Transverse colon (tissue), 4 donors: ENCODE data around the gene HYI. TPM values are rescaled to one million over a fixed set of nuclear protein-coding genes. Genes with fewer than 3 reads are reported as not detected.
A peak's percentile ranks its signal among the peaks of the same experiment; 100 is the strongest.

Experiments used
- DNase-seq: peaks from one replicate; pipeline ENCODE4 v3.0.0-alpha.2; 2019
- H3K27ac ChIP-seq, 4 donors: fragments of 200-600 bp; sonication (generic); 2 replicates each; pipeline ENCODE4 v1.5.1; 2016 to 2018; ENCODE audit warnings: inconsistent platforms in 4 of 4
- H3K27me3 ChIP-seq: fragments of 200-600 bp; sonication (generic); 2 replicates; pipeline ENCODE4 v1.5.1; 2017; ENCODE audit warnings: inconsistent platforms
- H3K36me3 ChIP-seq, 4 donors: fragments of 200-600 bp; sonication (generic); 2 replicates each; pipeline ENCODE4 v1.5.1; 2017 to 2019; ENCODE audit warnings: inconsistent platforms in 4 of 4
- H3K4me1 ChIP-seq, 4 donors: fragments of 200-600 bp; sonication (generic); 2 replicates each; pipeline ENCODE4 v1.5.1; 2017 to 2020; ENCODE audit warnings: inconsistent platforms in 4 of 4
- H3K4me3 ChIP-seq, 4 donors: fragments of 200-600 bp; sonication (generic); 1 replicate in 1 of 4; 2 replicates in 3 of 4; pipeline versions ENCODE4 v1.5.1 to v1.6.1; 2017 to 2019; ENCODE audit warnings: inconsistent platforms in 4 of 4
- H3K9me3 ChIP-seq, 2 donors: fragments of 200-600 bp; sonication (generic); 2 replicates each; pipeline ENCODE4 v1.5.1; 2017 to 2019; ENCODE audit warnings: inconsistent platforms in 2 of 2
- CTCF ChIP-seq, 5 experiments: fragments of 200-600 bp in 3 of 5; fragments of 450-650 bp in 2 of 5; sonication (generic) in 3 of 5; IDR thresholded peaks; 1 replicate in 2 of 5; 2 replicates in 3 of 5; pipeline ENCODE4 v1.5.1; 2016 to 2017; ENCODE audit warnings: antibody characterized with exemption in 5 of 5, inconsistent platforms in 3 of 5, mild to moderate bottlenecking in 2 of 5, moderate library complexity in 1 of 5
- EP300 ChIP-seq: sonication (generic); formaldehyde crosslinking; IDR thresholded peaks from one replicate; pipeline ENCODE4 v1.6.1; 2017; ENCODE audit warnings: antibody characterized with exemption, low read depth
- POLR2A ChIP-seq: fragments of 450-650 bp; IDR thresholded peaks from one replicate; pipeline ENCODE4 v1.6.1; 2016; ENCODE audit warnings: antibody characterized with exemption, mild to moderate bottlenecking, moderate library complexity
- POLR2AphosphoS5 ChIP-seq, 3 donors: sonication (generic); formaldehyde crosslinking; IDR thresholded peaks; one replicate each; pipeline ENCODE4 v1.6.1; 2016; ENCODE audit warnings: antibody characterized with exemption in 3 of 3
- WGBS, 2 donors: methylation state at CpG; one replicate each; pipeline ENCODE4 v1.1.5; 2018; ENCODE audit warnings: low coverage in 1 of 2; 5-methylcytosine and 5-hydroxymethylcytosine counted together
- in situ Hi-C, 4 donors: fragments of 200-750 bp; cut with MboI; loops; one replicate each; pipeline versions ENCODE4 v1.15.0 to v1.15.1; 2017; ENCODE audit warnings: low sequenced_read_pairs in 3 of 4, low pct_ligation_motif_present in 1 of 4, low pct_unique_long_range_greater_than_20kb in 1 of 4
- intact Hi-C: fragments of 100-400 bp; cut with DNase I; formaldehyde crosslinking; loops from one replicate; pipeline ENCODE4 v1.15.1; 2023; ENCODE audit warnings: low total_unique reads
- total RNA-seq, 4 donors: library from RNA; depleted of rRNA; stranded (reverse); fragments of >200 nt; gene quantifications; one replicate each; pipeline ENCODE4 v1.1.0, GENCODE V29; 2016

HYI gene
- total RNA-seq, 4 donors from 2014 or later = 71.1 to 126 (median 119) TPM

- Histone ChIP-seq H3K36me3 (peaks cover 0 to 5% (median 0%) of the 10 kb centered on the region in 4 donors), H3K4me3 (peak overlapping the region in 1 of 4 donors; percentile 67), H3K4me1 (peaks cover 0 to 27% (median 19%) of the 10 kb centered on the region in 4 donors), H3K27ac (peak overlapping the region; percentile 91 to 97 (median 94)), H3K27me3 (no peaks in the 10 kb centered on the region), H3K9me3 (no peaks in the 10 kb centered on the region)
- TF ChIP-seq POLR2AphosphoS5 (IDR thresholded peaks at IDR 0.05) (peak; percentile 39 to 78 (median 70)), POLR2A (peak; percentile 39), CTCF (IDR thresholded peaks at IDR 0.05) (no peak)
- 51 to 66% methylated on average over 5 to 7 of the region's 7 CpGs for WGBS, 2 donors
- peak; percentile 54 for DNase-seq
- in situ Hi-C loops (no loop called here), intact Hi-C loops (no loop called here)
Measured at GRCh38 chr1:43455213-43455889, 1.6 kb upstream of the HYI start.

- Histone ChIP-seq H3K4me1 (peaks cover 0 to 27% (median 19%) of the 10 kb centered on the region in 4 donors), H3K4me3 (peak overlapping the region; percentile 20 to 67 (median 55)), H3K27ac (peak overlapping the region; percentile 91 to 97 (median 94)), H3K9me3 (no peaks in the 10 kb centered on the region), H3K27me3 (no peaks in the 10 kb centered on the region), H3K36me3 (peaks cover 0 to 5% (median 0%) of the 10 kb centered on the region in 4 donors)
- WGBS, 2 donors = 4 to 11% methylated on average over 17 to 19 of the region's 19 CpGs
- in situ Hi-C loops (no loop called here), intact Hi-C loops (no loop called here)
- peak; percentile 88 for DNase-seq
- TF ChIP-seq EP300 = no peak
- peak; percentile 67 for TF ChIP-seq POLR2A
- TF ChIP-seq CTCF (IDR thresholded peaks at IDR 0.05) = peak in 4 of 5 experiments; percentile 8 to 71 (median 38)
- peak; percentile 78 to 84 (median 79) for TF ChIP-seq POLR2AphosphoS5 (IDR thresholded peaks at IDR 0.05)
Measured at GRCh38 chr1:43454270-43455011, 710 bp upstream of the HYI start.

GRCh38 chr1:43452789-43453441 is 816 bp downstream of the HYI start:
- peaks cover 0 to 18% (median 2%) of the 10 kb centered on the region in 4 donors for H3K36me3 ChIP-seq
- no peak for DNase-seq
- H3K27ac ChIP-seq = peak overlapping the region; percentile 91 to 97 (median 94)
- H3K27me3 ChIP-seq = no peaks in the 10 kb centered on the region
- no peaks in the 10 kb centered on the region for H3K9me3 ChIP-seq
- WGBS, 2 donors = 21 to 45% methylated on average over 2 to 10 of the region's 10 CpGs
- peak overlapping the region; percentile 20 to 67 (median 55) for H3K4me3 ChIP-seq
- in situ Hi-C loops = no loop called here
- intact Hi-C loops = no loop called here
- H3K4me1 ChIP-seq = peaks cover 0 to 27% (median 19%) of the 10 kb centered on the region in 4 donors
- no peak for TF ChIP-seq CTCF (IDR thresholded peaks at IDR 0.05)
- peak in 2 of 3 donors; percentile 15 to 36 for TF ChIP-seq POLR2AphosphoS5 (IDR thresholded peaks at IDR 0.05)
- no peak for TF ChIP-seq EP300
- TF ChIP-seq POLR2A = no peak
